GM12891 (cell line): ENCODE data around the gene MBOAT2.

Source experiments
- PAX5 ChIP-seq: IDR thresholded peaks from 2 replicates; pipeline ENCODE4 v1.6.1; 2011; ENCODE audit warnings: low read length, moderate library complexity, mild to moderate bottlenecking; ENCODE audit not compliant: insufficient read depth, severe bottlenecking
- POLR2A ChIP-seq: IDR thresholded peaks from 2 replicates; pipeline ENCODE4 v1.6.1; 2011; ENCODE audit warnings: low read depth, low read length, control low read depth
- POLR2AphosphoS5 ChIP-seq: IDR thresholded peaks from 2 replicates; pipeline ENCODE4 v1.6.1; 2011; ENCODE audit warnings: low read depth, low read length, control low read depth
- SPI1 ChIP-seq: IDR thresholded peaks from 2 replicates; pipeline ENCODE4 v1.6.1; 2011; ENCODE audit warnings: low read depth, low read length, control low read depth
- TAF1 ChIP-seq: IDR thresholded peaks from 2 replicates; pipeline ENCODE4 v1.6.1; 2011; ENCODE audit warnings: low read depth, low read length, control low read depth

GRCh38 chr2:9033385-9034168 is 30.1 kb upstream of the MBOAT2 start:
- no peak for TF ChIP-seq POLR2A
- TF ChIP-seq POLR2AphosphoS5: no peak
- TF ChIP-seq TAF1: no peak
- TF ChIP-seq SPI1: no peak
- no peak for TF ChIP-seq PAX5
